ENCODE measurements around the gene XNDC1N.
A peak's percentile ranks its signal among the peaks of the same experiment; 100 is the strongest.

Gene XNDC1N, protein sequence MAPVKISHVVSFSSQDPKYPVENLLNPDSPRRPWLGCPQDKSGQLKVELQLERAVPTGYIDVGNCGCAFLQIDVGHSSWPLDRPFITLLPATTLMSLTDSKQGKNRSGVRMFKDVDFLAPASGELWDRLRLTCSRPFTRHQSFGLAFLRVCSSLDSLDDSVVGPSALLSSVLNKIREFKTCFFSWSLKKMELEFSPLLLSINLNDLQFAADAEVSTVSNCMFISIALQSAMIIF

DNA sequence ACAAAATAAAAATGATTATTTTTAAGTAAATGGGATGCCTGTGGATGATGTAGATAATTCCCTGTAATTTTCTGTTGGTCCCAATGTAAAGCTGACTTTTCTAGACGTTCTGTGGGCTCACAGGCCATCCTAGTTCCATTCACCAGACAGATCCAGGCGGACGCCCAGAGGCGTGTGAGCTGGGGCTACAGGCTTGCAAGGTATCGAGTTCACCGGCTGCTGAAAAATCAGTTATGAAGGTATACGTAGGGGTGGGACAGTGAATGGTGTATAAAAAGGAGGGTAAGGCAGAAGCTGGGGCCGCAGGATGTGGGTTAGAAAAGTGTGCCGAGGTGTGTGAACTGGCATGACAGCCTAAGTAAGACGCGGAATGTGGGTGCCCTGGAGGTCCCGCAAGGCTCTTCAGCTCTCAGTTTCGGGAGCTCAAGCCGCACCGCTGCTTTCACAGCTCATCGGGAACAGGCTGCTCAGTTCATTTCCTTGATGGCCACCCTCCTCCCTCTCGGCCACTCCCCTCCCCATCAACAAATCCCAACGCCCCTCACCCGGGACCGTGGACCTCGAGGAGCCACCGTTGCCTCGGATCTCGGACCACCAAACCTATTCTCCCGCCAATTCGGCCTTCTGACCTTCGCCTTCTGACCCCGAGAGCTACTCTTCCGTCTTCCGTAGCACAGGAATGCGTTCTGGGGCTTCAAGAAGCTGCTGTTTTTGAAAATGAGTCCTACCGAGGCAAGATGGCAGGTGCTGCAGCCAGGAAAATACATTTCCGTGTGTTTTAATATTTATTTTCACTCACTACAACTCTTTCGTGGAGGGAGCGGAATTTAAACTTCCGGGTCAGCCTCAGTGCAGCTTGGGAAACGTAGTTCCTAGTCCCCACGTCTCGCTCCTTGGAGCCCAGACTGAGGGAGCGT, at the start of gene XNDC1N:
Gene XNDC1N, minus strand, starts transcription at position 775 of the 917 bp plus-strand sequence. CDS start 5,241 bp downstream, outside the sequence.
- ATAC-seq: peak; percentile 88
- peaks cover 43% of the 10 kb centered on the region for H3K36me3 Mint-ChIP-seq
- H3K27ac Mint-ChIP-seq: peak within 1 kb of the TSS; percentile 100
- peak; percentile 51 to 90 for DNase-seq (ENCODE audit: low spot score in 2 of 2)
- peaks cover 52% of the 10 kb centered on the region for H3K4me1 Mint-ChIP-seq
- H3K4me3 Mint-ChIP-seq: peak within 1 kb of the TSS; percentile 99
- no peaks in the 10 kb centered on the region for H3K9me3 Mint-ChIP-seq

DNA sequence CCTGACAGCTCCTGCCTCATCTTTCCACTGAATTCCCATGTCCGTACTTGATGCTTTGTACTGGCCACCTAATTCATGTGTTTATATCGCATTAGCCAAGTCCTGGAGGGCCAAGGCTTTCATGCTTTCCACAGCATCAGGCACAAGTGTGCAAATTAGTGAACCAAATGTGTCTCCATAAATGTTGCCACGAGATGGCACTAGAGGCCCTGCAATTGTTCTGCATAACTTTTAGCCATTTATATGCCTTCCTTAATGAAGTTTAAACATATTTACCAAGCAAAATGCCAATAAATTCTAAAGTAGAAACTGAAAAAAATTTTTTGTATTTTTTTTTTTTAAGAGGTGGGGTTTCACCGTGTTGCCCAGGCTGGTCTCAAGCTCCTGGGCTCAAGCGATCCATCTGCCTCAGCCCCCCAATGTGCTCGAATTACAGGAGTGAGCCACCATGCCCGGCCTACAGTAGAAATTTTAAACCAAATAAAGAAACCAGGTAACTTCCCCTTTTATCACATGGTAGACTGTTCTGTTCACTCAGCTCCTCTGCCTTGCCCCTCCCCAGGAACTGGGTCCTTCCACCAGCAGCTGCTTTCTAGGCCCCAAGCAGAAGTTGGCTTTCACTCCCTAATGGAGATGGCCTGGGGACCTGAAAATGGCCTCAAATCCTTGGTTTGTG, 49.5 kb upstream of the XNDC1N start:
- peaks cover 5% of the 10 kb centered on the region for H3K4me1 Mint-ChIP-seq
- ATAC-seq (peak; percentile 60), DNase-seq (ENCODE audit: low spot score in 2 of 2) (peak; percentile 34 to 69)
- H3K27ac Mint-ChIP-seq: no peak overlapping the region
- H3K36me3 Mint-ChIP-seq: peaks cover 72% of the 10 kb centered on the region
- H3K9me3 Mint-ChIP-seq: no peaks in the 10 kb centered on the region
- no peak overlapping the region for H3K4me3 Mint-ChIP-seq

DNA sequence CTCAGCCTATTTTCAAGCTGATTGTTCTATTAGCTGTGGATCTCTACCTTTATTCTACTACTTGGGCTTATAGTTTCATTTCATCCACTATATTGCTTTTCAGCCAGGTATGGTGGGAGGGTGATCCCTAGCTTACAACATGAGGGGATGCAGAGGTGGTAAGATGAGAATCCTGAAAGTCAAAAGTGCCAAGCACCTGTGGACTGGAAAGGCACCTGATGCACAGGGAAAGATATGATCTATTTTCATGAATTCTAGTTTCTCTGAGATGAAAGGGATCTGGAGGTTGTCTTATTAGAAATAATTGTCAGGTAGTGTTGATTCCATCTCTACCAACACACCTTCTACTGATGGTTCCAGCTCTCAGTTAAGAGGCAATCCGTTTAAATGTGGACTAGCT, 48.7 kb upstream of the XNDC1N start:
- Mint-ChIP-seq H3K4me3 (no peak overlapping the region), H3K9me3 (no peaks in the 10 kb centered on the region)
- no peak for ATAC-seq

DNA sequence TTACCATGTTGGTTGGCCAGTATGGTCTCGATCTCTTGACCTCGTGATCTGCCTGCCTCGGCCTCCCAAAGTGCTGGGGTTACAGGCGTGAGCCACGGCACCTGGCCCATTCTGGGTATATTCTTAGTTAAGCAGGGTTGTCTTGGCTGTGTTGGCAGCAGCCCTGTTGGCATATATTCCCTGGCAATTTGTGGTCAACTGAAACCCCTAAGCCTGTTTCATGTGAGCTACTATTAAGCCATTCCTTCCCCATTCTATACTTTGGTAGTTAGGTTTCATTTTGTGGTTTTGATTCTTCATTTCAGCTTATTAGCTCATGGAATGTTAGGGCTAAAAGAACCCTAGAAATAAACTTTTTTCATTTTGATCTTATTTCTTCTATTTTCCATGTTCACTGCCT, 48.2 kb upstream of the XNDC1N start:
- Mint-ChIP-seq H3K4me3 (no peak overlapping the region), H3K4me1 (peaks cover 11% of the 10 kb centered on the region), H3K27ac (peak overlapping the region; percentile 16), H3K9me3 (no peaks in the 10 kb centered on the region), H3K36me3 (peaks cover 73% of the 10 kb centered on the region)
- DNase-seq (ENCODE audit: low spot score in 2 of 2) (no peak), ATAC-seq (no peak)

More for the DNA sequence above, 48.7 kb upstream of the XNDC1N start:
- Mint-ChIP-seq H3K4me1 (peaks cover 6% of the 10 kb centered on the region), H3K36me3 (peaks cover 71% of the 10 kb centered on the region), H3K27ac (peak overlapping the region; percentile 16)
- DNase-seq (ENCODE audit: low spot score in 2 of 2): no peak

DNA sequence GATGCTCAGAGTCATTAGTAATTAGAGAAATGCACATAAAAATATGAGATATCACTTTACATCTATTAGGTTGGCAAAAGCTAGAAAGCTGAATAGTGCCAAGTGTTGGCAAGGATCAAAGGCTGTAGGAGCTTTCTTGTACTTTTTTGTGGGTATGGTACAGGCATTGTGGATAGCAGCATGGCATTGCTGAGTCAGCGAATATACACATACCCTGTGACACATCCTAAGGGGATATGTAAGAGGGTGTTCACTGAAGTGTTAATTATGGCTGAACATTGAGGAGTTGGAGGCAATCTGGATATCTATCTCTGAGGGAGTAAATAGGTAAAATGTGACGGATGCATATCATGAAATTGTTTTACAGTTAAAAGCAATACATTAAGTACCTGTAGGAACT, 43.3 kb upstream of the XNDC1N start:
- H3K4me1 Mint-ChIP-seq: peaks cover 8% of the 10 kb centered on the region
- H3K36me3 Mint-ChIP-seq: peaks cover 76% of the 10 kb centered on the region
- ATAC-seq (no peak), DNase-seq (ENCODE audit: low spot score in 2 of 2) (no peak)
- no peak overlapping the region for H3K4me3 Mint-ChIP-seq
- no peaks in the 10 kb centered on the region for H3K9me3 Mint-ChIP-seq
- no peak overlapping the region for H3K27ac Mint-ChIP-seq

DNA sequence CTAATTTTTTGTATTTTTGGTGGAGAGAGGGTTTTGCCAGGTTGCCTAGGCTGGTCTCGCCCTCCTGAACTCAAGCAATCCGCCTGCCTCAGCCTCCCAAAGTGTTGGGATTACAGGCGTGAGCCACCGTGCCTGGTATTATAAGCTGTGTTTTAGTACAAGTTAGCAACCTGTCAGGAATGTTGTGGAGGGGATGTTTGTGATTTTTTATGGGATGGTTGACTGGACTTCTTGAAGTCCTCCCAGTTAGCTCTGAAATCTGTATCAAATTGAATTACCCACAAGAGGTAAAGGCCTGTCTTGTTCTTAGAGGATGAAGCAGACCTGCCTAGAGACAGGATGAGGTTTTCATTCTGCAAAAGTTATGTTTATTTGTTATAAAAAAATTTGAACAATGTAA, 36.2 kb upstream of the XNDC1N start:
- no peak for ATAC-seq
- Mint-ChIP-seq H3K36me3 (peaks cover 88% of the 10 kb centered on the region), H3K27ac (no peak overlapping the region), H3K9me3 (peaks cover 4% of the 10 kb centered on the region), H3K4me1 (peaks cover 19% of the 10 kb centered on the region), H3K4me3 (no peak overlapping the region)
- DNase-seq (ENCODE audit: low spot score in 2 of 2): no peak

DNA sequence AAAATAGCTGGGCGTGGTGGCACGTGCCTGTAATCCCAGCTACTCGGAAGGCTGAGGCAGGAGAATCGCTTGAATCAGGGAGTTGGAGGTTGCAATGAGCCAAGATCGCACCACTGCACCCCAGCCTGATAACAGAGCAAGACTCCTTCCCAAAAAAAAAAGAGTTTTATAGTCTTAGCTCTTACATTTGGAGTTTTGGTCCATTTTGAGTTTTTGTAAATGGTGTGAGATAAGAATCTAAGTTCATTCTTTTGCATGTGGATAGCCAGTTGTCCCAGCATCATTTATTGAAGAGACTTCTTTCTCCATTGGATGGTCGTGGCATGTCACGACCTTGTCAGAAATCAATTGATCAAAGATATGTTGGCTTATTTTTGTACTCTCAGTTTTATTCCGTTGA, 35.1 kb upstream of the XNDC1N start:
- Mint-ChIP-seq H3K27ac (no peak overlapping the region), H3K4me1 (peaks cover 19% of the 10 kb centered on the region), H3K4me3 (no peak overlapping the region), H3K9me3 (peaks cover 4% of the 10 kb centered on the region), H3K36me3 (peaks cover 85% of the 10 kb centered on the region)
- ATAC-seq (no peak), DNase-seq (ENCODE audit: low spot score in 2 of 2) (no peak)

DNA sequence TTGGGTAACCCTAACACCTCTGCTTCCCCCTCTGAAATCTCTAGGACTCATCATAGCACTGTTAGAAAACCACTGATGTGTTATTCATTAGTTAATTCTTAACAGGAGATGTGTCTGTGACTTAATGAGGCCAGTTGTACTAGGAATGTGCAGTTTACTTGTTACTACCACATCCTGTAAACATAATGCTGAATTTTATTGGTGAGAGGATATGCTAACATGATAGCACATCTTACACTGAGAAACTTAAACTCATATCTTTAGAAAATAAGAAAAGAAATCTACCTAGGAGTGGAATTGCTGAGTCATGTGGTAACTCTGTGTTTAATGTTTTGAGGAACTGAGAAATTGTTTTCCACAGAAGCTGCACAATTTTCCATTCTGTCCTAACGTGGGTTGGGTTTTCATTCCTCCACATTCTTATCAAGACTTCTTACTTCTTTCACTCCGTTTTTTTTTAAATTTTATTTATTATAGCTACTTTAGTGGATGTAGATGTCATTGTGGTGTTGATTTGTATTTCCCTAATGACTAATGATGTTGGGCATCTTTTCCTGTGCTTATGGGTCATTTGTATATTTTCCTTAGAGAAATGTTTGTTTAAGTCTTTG, 34.1 kb upstream of the XNDC1N start:
- Mint-ChIP-seq H3K27ac (peak overlapping the region; percentile 80), H3K4me3 (no peak overlapping the region), H3K36me3 (peaks cover 76% of the 10 kb centered on the region), H3K9me3 (peaks cover 4% of the 10 kb centered on the region), H3K4me1 (peaks cover 25% of the 10 kb centered on the region)
- DNase-seq (ENCODE audit: low spot score in 2 of 2) (no peak), ATAC-seq (peak; percentile 90)

DNA sequence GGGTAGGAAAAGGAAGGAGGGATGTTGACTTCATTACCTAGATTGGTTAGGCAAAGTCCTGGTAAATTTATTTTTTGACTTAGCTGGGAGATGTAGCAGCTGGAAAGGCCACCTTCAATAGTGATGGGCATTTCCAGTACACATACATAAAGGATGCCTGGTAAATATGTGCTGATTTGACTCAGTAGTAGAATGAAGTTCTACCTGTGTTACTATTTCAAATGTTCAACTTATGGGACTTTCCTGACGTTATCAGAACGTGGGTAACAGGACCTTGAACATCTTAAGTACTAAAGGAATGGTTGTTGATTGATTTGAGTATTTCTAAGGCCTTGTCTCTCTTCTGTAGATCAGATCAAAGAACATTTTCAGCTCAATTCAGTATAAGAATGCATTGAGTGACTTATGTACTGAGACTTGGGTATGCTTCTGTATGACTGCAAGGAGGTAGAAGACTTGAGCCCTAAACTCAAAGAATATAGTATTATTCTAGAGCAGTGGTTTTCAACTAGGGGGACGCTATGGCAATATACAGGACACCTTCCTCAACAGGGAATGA, 27.6 kb upstream of the XNDC1N start:
- Mint-ChIP-seq H3K4me1 (peaks cover 49% of the 10 kb centered on the region), H3K4me3 (no peak overlapping the region), H3K27ac (no peak overlapping the region), H3K36me3 (peaks cover 25% of the 10 kb centered on the region), H3K9me3 (peaks cover 4% of the 10 kb centered on the region)
- DNase-seq (ENCODE audit: low spot score in 2 of 2): no peak
- ATAC-seq: no peak

DNA sequence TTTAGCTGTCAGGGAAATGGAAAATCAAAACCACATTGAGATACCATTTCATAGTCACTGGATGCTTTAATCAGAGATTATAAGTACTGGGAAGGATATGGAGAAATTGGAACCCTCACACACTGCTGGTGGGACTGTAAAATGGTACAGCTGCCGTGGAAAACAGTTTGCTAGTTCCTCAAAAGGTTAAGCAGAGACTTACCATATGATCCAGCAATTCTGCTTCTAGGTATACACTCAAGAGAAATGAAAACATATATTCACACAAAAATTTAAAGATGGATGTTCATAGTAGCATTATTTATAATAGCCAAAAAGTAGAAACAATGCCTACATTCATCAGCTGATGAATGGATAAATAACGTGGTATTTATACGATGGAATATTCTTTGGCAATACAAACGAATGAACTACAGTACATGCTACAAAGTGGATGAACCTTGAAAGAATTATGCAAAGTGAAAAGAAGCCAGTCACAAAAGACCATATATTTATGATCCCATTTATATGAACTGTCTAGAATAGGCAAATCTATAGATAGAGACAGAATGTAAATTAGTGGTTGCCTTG, 23.4 kb upstream of the XNDC1N start:
- DNase-seq (ENCODE audit: low spot score in 2 of 2) (no peak), ATAC-seq (no peak)
- H3K9me3 Mint-ChIP-seq: no peaks in the 10 kb centered on the region
- H3K36me3 Mint-ChIP-seq: peaks cover 28% of the 10 kb centered on the region
- no peak overlapping the region for H3K27ac Mint-ChIP-seq
- peaks cover 42% of the 10 kb centered on the region for H3K4me1 Mint-ChIP-seq
- no peak overlapping the region for H3K4me3 Mint-ChIP-seq

DNA sequence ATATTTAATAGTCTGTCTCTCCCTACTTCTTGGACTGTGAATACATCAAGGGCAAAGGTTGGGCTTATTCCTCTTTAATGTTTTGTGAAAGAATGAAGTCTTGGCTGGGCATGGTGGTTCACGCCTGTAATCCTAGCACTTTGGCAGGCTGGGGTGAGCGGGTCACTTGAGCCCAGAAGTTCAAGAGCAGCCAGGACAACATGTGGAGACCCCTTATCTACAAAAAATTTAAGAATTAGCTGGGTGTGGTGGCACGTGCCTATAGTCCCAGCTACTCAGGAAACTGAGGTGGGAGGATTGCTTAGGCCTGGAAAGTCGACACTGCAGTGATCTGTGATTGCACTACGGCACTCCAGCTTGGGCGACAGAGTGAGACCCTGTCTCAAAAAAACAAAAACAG, 20.6 kb upstream of the XNDC1N start:
- Mint-ChIP-seq H3K27ac (no peak overlapping the region), H3K4me1 (peaks cover 31% of the 10 kb centered on the region), H3K9me3 (no peaks in the 10 kb centered on the region), H3K4me3 (no peak overlapping the region), H3K36me3 (peaks cover 49% of the 10 kb centered on the region)
- ATAC-seq: no peak
- no peak for DNase-seq (ENCODE audit: low spot score in 2 of 2)

DNA sequence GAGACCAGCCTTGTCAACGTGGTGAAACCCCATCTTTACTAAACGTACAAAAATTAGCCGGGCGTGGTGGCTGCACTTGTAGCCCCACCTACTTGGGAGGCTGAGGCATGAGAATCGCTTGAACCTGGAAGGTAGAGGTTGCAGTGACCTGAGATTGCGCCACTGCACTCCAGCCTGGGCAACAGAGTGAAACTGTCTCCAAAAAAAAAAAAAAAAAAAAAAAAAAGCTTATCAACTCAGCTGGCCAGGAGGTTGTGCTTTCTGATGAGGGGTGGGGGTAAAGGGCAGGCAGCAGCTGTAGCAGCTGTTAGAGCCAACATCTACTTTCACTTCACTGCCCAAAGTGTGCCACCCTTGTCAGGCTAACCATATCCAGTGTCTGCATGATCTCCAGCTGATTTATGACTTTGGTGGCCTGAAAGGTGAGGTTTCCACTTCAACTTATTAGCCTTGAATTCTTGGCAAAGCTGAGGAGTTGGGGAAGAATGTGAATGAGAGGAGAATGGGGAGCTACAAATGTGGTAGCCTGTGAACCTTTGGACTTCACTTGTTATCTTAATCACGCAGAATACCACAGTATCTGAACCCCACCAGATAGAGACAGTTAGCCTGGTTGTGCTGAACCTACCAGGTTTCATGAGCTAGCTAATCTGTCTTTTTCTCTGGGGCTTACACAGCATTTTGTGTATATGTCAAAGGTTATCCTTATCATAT, 20.1 kb upstream of the XNDC1N start:
- peaks cover 49% of the 10 kb centered on the region for H3K36me3 Mint-ChIP-seq
- DNase-seq (ENCODE audit: low spot score in 2 of 2) (no peak), ATAC-seq (no peak)
- no peaks in the 10 kb centered on the region for H3K9me3 Mint-ChIP-seq
- H3K27ac Mint-ChIP-seq: no peak overlapping the region
- H3K4me1 Mint-ChIP-seq: peaks cover 31% of the 10 kb centered on the region
- H3K4me3 Mint-ChIP-seq: no peak overlapping the region

DNA sequence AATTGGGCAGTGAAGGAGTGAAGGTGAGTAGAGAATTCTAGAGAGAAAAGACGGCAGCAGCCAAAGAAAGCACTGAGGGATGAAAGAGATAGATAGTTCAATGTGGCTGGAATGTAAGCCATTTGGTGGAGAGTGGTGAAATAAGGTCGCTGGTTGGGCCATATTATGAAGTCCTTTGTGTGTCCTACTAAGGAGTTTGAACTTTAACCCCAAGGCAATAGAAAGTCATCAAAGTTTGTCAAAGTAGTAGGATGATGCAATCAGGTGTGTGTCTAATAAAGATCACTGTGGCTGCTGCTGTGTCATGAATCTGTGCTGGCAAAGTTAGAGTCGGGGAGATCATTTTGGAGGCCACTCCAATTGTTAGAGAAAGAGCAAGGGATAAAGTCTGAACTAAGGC, 19.1 kb upstream of the XNDC1N start:
- Mint-ChIP-seq H3K4me3 (no peak overlapping the region), H3K27ac (peak overlapping the region; percentile 6), H3K9me3 (no peaks in the 10 kb centered on the region), H3K4me1 (peaks cover 35% of the 10 kb centered on the region), H3K36me3 (peaks cover 49% of the 10 kb centered on the region)
- DNase-seq (ENCODE audit: low spot score in 2 of 2) (no peak), ATAC-seq (no peak)

DNA sequence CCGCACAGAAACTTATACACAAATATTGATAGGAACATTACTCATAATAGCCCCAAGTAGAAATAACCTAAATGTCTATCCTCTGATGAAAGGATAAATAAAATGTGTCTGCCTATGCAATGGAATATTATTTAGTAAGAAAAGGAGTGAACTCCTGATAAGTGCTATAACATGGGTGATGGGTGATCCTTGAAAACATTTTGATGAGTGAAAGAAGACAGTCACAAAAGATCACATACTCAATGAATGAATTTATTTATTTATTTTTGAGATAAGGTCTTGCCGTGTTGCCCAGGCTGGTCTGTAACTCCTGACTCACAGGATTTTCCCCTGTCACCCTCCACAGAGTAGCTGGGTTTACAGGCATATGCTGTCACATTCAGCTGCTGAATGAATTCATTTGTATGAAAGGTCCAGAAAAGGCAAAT, 17.8 kb upstream of the XNDC1N start:
- Mint-ChIP-seq H3K4me3 (peak overlapping the region; percentile 2), H3K9me3 (no peaks in the 10 kb centered on the region), H3K36me3 (peaks cover 44% of the 10 kb centered on the region), H3K27ac (peak overlapping the region; percentile 38), H3K4me1 (peaks cover 35% of the 10 kb centered on the region)
- ATAC-seq (peak; percentile 80), DNase-seq (ENCODE audit: low spot score in 2 of 2) (no peak)

All from stimulated activated effector memory CD8-positive, alpha-beta T cell treated with anti-CD3 and anti-CD28 coated beads, Interleukin-12 subunit alpha, Interleukin-12 subunit beta, amount 100 ng/mL, for 72 hours (primary cell).